Measurements from ENCODE around the gene SELENOS.

The SELENOS gene

GRCh38 chr15:101318147-101318819 is 41.0 kb upstream of the SELENOS start:
- no peaks in the 10 kb centered on the region for H3K36me3 ChIP-seq (ENCODE audit: control insufficient read depth, insufficient read depth, low read length)
- no peaks in the 10 kb centered on the region for H3K27me3 ChIP-seq (ENCODE audit: control insufficient read depth, insufficient read depth, low read length)
- H3K9me3 ChIP-seq (ENCODE audit: control insufficient read depth, insufficient read depth, low read length) = no peaks in the 10 kb centered on the region
- H3K4me3 ChIP-seq (ENCODE audit: low read depth, low read length) = no peak overlapping the region
- H3K4me1 ChIP-seq (ENCODE audit: control insufficient read depth, insufficient read depth, low read length) = no peaks in the 10 kb centered on the region
- no peak overlapping the region for H3K9ac ChIP-seq (ENCODE audit: low read depth, low read length)

DNA sequence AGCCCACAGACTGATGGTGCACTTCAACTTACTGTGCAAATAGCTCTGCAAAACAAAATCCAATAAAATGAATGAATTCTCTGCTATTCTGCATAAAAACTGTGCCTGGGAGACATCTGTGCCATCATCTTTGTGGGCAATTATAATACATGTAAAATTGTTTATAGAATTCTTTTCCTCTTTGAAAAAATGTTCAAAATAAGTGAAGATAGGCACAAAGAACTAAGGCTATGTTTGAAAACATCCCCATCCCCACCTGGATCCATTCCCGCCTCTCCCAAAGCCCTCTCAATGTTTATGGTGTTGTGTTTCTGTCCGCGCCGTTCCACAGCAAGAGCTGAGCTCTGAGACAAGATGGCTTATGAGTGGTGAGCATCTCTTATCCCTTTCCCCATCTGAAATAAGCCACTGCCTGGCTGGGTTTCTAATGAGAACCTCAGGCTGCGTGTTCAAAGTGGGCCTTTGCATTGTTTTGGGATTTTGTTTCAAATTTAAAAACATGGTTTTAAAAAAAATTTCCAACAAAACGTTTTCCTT is 40.1 kb upstream of the SELENOS start:
- no peak overlapping the region for H3K9ac ChIP-seq (ENCODE audit: low read depth, low read length)
- H3K27me3 ChIP-seq (ENCODE audit: control insufficient read depth, insufficient read depth, low read length) = no peaks in the 10 kb centered on the region

GRCh38 chr15:101316529-101316928 is 39.2 kb upstream of the SELENOS start:
- Histone ChIP-seq H3K9ac (ENCODE audit: low read depth, low read length) (no peak overlapping the region), H3K9me3 (ENCODE audit: control insufficient read depth, insufficient read depth, low read length) (no peaks in the 10 kb centered on the region), H3K4me3 (ENCODE audit: low read depth, low read length) (no peak overlapping the region), H3K4me1 (ENCODE audit: control insufficient read depth, insufficient read depth, low read length) (no peaks in the 10 kb centered on the region), H3K27me3 (ENCODE audit: control insufficient read depth, insufficient read depth, low read length) (no peaks in the 10 kb centered on the region), H3K36me3 (ENCODE audit: control insufficient read depth, insufficient read depth, low read length) (no peaks in the 10 kb centered on the region)

More for the DNA sequence above, 40.1 kb upstream of the SELENOS start:
- Histone ChIP-seq H3K4me3 (ENCODE audit: low read depth, low read length) (no peak overlapping the region), H3K36me3 (ENCODE audit: control insufficient read depth, insufficient read depth, low read length) (no peaks in the 10 kb centered on the region), H3K9me3 (ENCODE audit: control insufficient read depth, insufficient read depth, low read length) (no peaks in the 10 kb centered on the region), H3K4me1 (ENCODE audit: control insufficient read depth, insufficient read depth, low read length) (no peaks in the 10 kb centered on the region)

GRCh38 chr15:101315736-101316135 is 38.5 kb upstream of the SELENOS start:
- no peak overlapping the region for H3K4me3 ChIP-seq (ENCODE audit: low read depth, low read length)
- no peaks in the 10 kb centered on the region for H3K9me3 ChIP-seq (ENCODE audit: control insufficient read depth, insufficient read depth, low read length)
- H3K9ac ChIP-seq (ENCODE audit: low read depth, low read length) = no peak overlapping the region
- no peaks in the 10 kb centered on the region for H3K27me3 ChIP-seq (ENCODE audit: control insufficient read depth, insufficient read depth, low read length)
- H3K36me3 ChIP-seq (ENCODE audit: control insufficient read depth, insufficient read depth, low read length) = no peaks in the 10 kb centered on the region
- no peaks in the 10 kb centered on the region for H3K4me1 ChIP-seq (ENCODE audit: control insufficient read depth, insufficient read depth, low read length)

GRCh38 chr15:101314336-101315125 is 37.2 kb upstream of the SELENOS start:
- no peak overlapping the region for H3K4me3 ChIP-seq (ENCODE audit: low read depth, low read length)
- H3K9me3 ChIP-seq (ENCODE audit: control insufficient read depth, insufficient read depth, low read length) = no peaks in the 10 kb centered on the region
- H3K36me3 ChIP-seq (ENCODE audit: control insufficient read depth, insufficient read depth, low read length) = no peaks in the 10 kb centered on the region

GRCh38 chr15:101313041-101313761 is 35.9 kb upstream of the SELENOS start:
- Histone ChIP-seq H3K27me3 (ENCODE audit: control insufficient read depth, insufficient read depth, low read length) (no peaks in the 10 kb centered on the region), H3K4me1 (ENCODE audit: control insufficient read depth, insufficient read depth, low read length) (no peaks in the 10 kb centered on the region), H3K9ac (ENCODE audit: low read depth, low read length) (no peak overlapping the region), H3K9me3 (ENCODE audit: control insufficient read depth, insufficient read depth, low read length) (no peaks in the 10 kb centered on the region), H3K4me3 (ENCODE audit: low read depth, low read length) (no peak overlapping the region), H3K36me3 (ENCODE audit: control insufficient read depth, insufficient read depth, low read length) (no peaks in the 10 kb centered on the region)

More at GRCh38 chr15:101314336-101315125, 37.2 kb upstream of the SELENOS start:
- Histone ChIP-seq H3K9ac (ENCODE audit: low read depth, low read length) (no peak overlapping the region), H3K4me1 (ENCODE audit: control insufficient read depth, insufficient read depth, low read length) (no peaks in the 10 kb centered on the region), H3K27me3 (ENCODE audit: control insufficient read depth, insufficient read depth, low read length) (no peaks in the 10 kb centered on the region)

- Histone ChIP-seq H3K36me3 (ENCODE audit: control insufficient read depth, insufficient read depth, low read length) (no peaks in the 10 kb centered on the region), H3K9ac (ENCODE audit: low read depth, low read length) (no peak overlapping the region), H3K4me3 (ENCODE audit: low read depth, low read length) (no peak overlapping the region), H3K9me3 (ENCODE audit: control insufficient read depth, insufficient read depth, low read length) (no peaks in the 10 kb centered on the region), H3K4me1 (ENCODE audit: control insufficient read depth, insufficient read depth, low read length) (no peaks in the 10 kb centered on the region), H3K27me3 (ENCODE audit: control insufficient read depth, insufficient read depth, low read length) (no peaks in the 10 kb centered on the region)
These were observed 33.2 kb upstream of the SELENOS start for GRCh38 chr15:101310508-101310907.

DNA sequence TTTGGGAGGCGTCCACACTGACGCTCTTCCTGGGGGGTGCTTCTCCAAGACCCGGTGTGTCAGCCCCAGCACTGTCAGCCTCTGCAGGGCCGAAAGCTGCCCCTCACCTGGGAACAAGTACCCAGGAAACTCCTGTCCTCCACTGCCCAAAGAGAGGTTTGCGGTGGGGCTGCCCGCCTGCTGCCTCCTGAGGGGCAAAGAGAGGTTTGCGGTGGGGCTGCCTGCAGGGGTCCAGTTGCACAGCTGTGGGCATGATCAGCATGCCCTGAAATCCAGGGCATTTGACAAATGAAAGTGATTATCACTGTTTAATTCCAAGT is 32.8 kb upstream of the SELENOS start:
- no peak overlapping the region for H3K9ac ChIP-seq (ENCODE audit: low read depth, low read length)
- no peaks in the 10 kb centered on the region for H3K4me1 ChIP-seq (ENCODE audit: control insufficient read depth, insufficient read depth, low read length)
- no peak overlapping the region for H3K4me3 ChIP-seq (ENCODE audit: low read depth, low read length)
- no peaks in the 10 kb centered on the region for H3K36me3 ChIP-seq (ENCODE audit: control insufficient read depth, insufficient read depth, low read length)
- H3K9me3 ChIP-seq (ENCODE audit: control insufficient read depth, insufficient read depth, low read length) = no peaks in the 10 kb centered on the region
- H3K27me3 ChIP-seq (ENCODE audit: control insufficient read depth, insufficient read depth, low read length) = no peaks in the 10 kb centered on the region

- Histone ChIP-seq H3K36me3 (ENCODE audit: control insufficient read depth, insufficient read depth, low read length) (no peaks in the 10 kb centered on the region), H3K9me3 (ENCODE audit: control insufficient read depth, insufficient read depth, low read length) (no peaks in the 10 kb centered on the region), H3K27me3 (ENCODE audit: control insufficient read depth, insufficient read depth, low read length) (no peaks in the 10 kb centered on the region), H3K4me3 (ENCODE audit: low read depth, low read length) (no peak overlapping the region), H3K4me1 (ENCODE audit: control insufficient read depth, insufficient read depth, low read length) (no peaks in the 10 kb centered on the region), H3K9ac (ENCODE audit: low read depth, low read length) (no peak overlapping the region)
These were observed 32.3 kb upstream of the SELENOS start for GRCh38 chr15:101309436-101310160.

- Histone ChIP-seq H3K9me3 (ENCODE audit: control insufficient read depth, insufficient read depth, low read length) (no peaks in the 10 kb centered on the region), H3K36me3 (ENCODE audit: control insufficient read depth, insufficient read depth, low read length) (no peaks in the 10 kb centered on the region), H3K27me3 (ENCODE audit: control insufficient read depth, insufficient read depth, low read length) (no peaks in the 10 kb centered on the region), H3K4me3 (ENCODE audit: low read depth, low read length) (no peak overlapping the region), H3K4me1 (ENCODE audit: control insufficient read depth, insufficient read depth, low read length) (no peaks in the 10 kb centered on the region), H3K9ac (ENCODE audit: low read depth, low read length) (no peak overlapping the region)
These were observed 31.5 kb upstream of the SELENOS start for GRCh38 chr15:101308604-101309435.

All from iPS-15b (cell line).